ENCODE results near the gene LAMA2.

Gene LAMA2

DNA sequence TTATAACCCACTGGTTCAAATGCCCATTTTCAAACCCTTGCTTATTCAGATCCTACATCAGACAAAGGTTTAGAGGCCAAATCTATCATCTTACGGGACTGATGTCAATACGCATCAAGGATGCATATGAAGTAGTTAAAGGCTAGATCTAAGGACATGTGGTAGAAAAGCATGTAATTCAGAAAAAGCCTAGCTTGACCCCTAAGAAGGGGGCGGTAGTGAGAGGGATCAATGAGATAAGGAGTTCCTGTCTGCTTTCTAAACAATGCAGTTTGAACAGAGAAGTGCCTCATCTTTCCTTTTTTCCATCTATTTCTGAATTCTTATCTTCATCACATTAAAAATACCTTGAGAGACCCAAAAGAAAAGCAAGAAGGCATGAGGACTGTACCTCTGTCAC, 589.3 kb downstream of the LAMA2 start:
- no peak for DNase-seq

DNA sequence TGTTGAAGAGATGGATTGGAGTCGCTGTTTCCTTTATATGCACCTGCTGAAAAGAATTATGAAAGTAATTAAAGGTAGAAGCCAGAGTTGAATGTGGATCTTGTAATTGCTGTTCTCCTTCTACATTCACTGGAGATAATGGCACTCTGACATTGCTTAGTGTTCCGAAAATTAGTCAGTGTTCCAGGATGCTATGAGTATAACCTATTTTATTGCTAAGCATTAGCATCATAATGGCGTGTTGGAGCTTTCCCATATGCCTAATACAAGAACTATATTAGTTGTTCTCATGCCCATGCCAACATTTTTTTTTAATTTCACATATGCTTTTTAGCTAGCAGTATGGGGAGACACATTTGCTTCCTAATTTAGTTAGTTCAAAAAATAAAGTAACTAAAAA, 590.6 kb downstream of the LAMA2 start:
- DNase-seq = no peak

- DNase-seq = no peak
Measured at GRCh38 chr6:129475477-129476247, 592.7 kb downstream of the LAMA2 start.

GRCh38 chr6:129476248-129476564, 593.3 kb downstream of the LAMA2 start:
- DNase-seq = no peak

GRCh38 chr6:129476810-129477209, 593.9 kb downstream of the LAMA2 start:
- DNase-seq = no peak

GRCh38 chr6:129478379-129478778, 595.4 kb downstream of the LAMA2 start:
- no peak for DNase-seq

DNA sequence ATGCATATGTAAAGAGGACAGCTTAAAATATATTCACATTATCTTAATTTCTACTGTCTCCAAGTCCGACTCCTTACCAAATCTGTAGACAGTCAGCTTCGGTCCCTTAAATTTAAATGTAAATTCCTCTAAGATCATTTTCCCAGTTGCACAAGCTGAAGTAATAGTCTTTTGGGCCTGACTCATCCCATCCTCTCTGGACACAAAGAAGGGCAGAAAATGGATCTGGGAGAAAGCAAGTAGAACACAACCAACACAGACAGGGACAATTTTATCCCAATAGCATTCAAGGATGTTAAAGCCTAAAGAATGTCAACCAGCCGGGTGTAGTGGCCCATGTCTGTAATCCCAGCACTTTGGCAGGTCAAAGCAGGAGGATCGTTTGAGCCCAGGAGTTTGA, 598.8 kb downstream of the LAMA2 start:
- DNase-seq = no peak

GRCh38 chr6:129485746-129486145, 602.8 kb downstream of the LAMA2 start:
- DNase-seq = no peak

- DNase-seq = no peak
Measured at GRCh38 chr6:129486327-129486726, 603.4 kb downstream of the LAMA2 start.

DNA sequence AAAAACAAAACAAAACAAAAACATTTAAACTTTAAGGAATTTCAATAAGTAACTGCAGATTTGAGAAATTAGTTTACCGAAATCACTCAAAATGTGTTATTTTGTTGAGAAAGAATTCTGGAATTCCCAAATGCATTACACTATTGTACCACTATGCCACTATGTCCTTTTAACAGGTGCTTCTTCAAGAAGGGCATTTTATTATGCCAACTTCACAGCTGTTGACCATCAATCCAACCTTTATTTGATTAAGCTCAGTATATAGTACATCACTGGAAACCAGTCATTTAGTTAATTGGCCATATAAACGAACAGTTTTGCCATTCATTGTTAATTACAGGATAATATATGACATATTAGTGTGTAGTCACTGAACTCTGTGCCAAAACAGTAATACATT, 605.4 kb downstream of the LAMA2 start:
- DNase-seq = no peak

- no peak for DNase-seq
Measured at GRCh38 chr6:129489215-129489765, 606.4 kb downstream of the LAMA2 start.

DNA sequence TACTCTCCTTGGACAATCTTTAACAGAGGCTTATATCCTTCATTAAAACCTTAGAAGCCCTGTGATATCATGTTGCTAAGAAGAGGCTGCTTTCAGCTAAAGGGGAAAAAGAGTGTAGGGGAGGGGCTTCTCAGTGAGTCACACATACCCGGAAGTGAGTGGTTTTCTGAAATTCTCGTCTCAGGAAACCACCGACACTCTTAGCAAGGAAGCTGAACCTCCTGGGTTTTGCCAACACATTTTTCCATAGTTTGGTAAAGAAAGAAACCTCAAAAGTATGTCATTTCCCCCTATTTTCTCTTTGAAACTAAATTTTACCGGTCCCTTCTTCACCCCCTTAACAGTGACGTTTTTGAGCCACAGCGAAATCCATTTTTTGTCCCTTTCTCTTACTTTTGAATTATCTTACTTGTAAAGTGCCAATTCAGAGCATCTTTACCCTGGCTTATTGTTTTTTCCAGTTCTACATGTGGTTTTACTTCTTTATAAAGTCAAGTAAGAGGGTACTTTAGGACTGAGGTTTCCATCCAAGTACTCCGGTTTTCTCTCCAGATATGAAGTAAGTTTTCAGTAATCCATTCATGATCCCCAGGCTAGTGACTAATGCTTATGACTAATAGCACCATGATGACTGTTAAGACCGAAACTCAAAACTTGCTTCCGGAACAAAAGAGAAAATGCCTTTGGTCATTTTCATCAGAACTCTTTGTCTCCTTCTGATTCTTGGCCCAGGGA, 607.8 kb downstream of the LAMA2 start:
- no peak for DNase-seq

DNA sequence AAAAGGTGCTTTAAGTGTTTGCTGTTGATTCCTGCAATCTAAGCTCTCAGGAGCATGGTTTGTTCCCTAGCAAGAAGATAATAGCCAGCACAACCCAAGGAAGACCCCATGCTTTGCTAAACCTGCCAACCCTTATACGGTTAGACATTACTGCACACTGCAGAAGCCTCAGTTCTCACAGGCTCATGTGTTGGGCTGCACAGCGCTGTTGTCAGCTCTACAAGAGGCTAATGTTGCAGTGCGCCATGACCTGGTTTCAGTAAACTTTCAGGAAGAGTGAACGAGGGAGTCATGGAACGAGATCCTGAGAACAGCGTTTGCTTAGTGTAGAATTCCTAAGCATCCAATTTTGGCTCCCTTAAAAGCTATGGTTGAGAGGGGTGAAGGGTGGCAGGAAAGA, 608.5 kb downstream of the LAMA2 start:
- DNase-seq = no peak

- DNase-seq = no peak
Measured at GRCh38 chr6:129492260-129492659, 609.3 kb downstream of the LAMA2 start.

DNA sequence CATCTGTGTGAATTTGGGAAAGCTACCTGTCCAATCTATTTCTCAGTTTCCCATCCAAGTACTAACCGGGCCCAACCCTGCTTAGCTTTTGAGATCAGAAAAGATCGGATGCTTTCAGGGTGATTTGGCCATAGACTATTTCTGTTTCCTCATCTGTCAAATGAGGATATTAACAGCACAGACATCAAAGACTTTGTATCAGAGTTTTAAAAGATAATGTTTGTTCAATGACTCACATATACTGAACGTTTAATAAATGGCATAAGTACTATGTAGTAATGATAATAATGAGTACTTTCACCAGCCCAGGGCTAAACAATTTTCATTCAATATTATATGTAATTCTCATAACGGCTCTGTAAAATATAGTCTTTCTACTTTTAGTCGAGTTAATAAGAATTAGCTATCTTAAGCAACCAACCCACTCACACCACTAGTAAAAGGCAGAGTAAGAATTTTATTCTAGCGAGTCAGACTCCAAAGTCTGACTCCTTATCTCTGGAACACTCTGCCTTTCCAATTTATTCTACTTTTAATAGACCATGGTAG, 610.5 kb downstream of the LAMA2 start:
- DNase-seq = no peak

DNA sequence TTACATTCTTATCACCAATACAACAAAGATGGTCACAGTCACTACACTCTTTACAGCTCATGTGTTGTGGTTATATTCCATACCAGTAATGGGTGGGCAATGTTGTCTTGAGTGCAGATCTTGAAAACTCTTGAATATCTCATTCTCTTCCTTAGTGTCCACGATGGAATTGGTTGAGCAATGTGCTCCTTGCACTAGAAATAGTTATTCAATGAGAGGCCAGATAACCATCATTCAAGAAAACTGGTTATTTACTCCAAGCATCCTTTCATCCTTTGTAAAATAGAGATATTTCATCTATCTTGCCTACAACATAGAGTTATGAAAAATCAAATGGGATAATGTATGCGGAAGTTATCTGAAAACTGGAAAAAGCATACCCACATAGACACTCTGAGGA, 611.2 kb downstream of the LAMA2 start:
- no peak for DNase-seq

- no peak for DNase-seq
Measured at GRCh38 chr6:129494586-129494985, 611.6 kb downstream of the LAMA2 start.

DNA sequence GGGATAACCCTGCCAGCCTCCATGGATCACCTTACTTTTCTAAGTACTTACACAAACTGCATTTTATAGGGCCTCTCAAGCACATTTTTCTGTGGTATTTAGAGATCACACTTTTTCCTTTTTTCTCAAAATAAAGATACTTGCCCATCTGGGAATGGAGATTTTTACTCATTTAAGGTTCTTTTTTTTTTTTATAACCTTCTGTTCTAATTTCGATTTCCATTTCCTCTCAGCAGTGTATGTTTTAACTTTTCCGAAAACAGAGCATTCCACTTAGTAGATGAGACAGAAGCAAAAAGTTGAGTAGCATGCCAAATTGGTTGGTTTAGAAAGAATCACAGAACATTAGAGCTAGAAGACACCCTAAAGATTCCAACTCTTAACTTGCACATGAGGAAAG, 612.7 kb downstream of the LAMA2 start:
- no peak for DNase-seq

GRCh38 chr6:129497481-129498441, 614.8 kb downstream of the LAMA2 start:
- no peak for DNase-seq

DNA sequence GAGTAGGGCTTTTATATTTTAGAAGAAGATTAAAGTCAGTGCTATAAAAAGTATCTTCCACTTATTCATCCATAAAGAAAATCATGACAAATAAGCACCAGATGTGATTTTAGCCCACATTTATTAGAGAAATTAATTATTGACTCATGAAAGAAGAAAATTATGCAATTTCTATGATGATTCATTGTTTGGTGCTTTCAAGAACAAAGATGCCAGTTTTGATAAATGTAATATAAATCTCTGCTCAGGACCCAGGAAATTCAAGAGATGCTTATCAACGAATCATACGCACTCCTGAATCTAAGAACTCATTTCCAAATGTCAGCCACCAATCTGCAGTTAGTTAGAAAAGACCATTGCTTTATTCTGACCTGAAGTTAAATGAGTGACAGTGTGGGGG, 615.6 kb downstream of the LAMA2 start:
- DNase-seq = no peak

GRCh38 chr6:129498950-129499842, 616.3 kb downstream of the LAMA2 start:
- no peak for DNase-seq

DNA sequence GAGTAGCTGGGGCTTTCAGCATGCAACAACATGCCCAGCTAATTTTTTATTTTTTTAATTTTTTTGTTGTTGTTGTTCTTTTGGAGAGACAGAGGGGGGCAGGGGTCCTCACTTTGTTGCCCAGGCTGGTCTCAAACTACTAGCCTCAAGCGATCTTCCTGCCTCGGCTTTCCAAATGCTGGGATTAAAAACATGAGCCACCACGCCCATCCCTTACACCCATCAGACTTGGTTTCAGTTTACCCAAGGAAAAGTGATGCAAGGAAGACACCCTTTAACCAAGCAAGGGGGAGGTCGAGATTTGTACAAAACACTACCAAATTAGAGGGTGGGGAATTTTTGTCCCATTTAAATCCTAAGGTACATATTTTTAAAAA, 616.9 kb downstream of the LAMA2 start:
- no peak for DNase-seq

All from NCI-H2029 treated with DMSO at 0.1 percent for 48 hours (cell line).